GM18867 (cell line): ENCODE measurements around the gene ZFYVE1.
"Not testable (repeated sequence)": the region's sequence is repeated elsewhere in the genome, so short reads cannot be mapped to it uniquely, and the experiment has no call there.

ENCODE experiments used
- ATAC-seq: cut with Tn5 transposase; IDR thresholded peaks from one replicate; pipeline ENCODE4 v1.9.1; 2021; ENCODE audit warnings: mild to moderate bottlenecking, moderate library complexity; ENCODE audit not compliant: unreplicated experiment

The ZFYVE1 gene

GRCh38 chr14:73003681-73004080 is 23.2 kb downstream of the ZFYVE1 start:
- no peak for ATAC-seq

- no peak for ATAC-seq
Measured at GRCh38 chr14:73000073-73000472, 26.8 kb downstream of the ZFYVE1 start.

- ATAC-seq, result no peak
Measured at GRCh38 chr14:72999316-72999715, 27.6 kb downstream of the ZFYVE1 start.

- ATAC-seq, result no peak
Measured at GRCh38 chr14:72998252-72998903, 28.5 kb downstream of the ZFYVE1 start.

- ATAC-seq, result no peak
Measured at GRCh38 chr14:72996916-72997315, 30.0 kb downstream of the ZFYVE1 start.

GRCh38 chr14:72990171-72990570 is 36.7 kb downstream of the ZFYVE1 start:
- ATAC-seq, result no peak

GRCh38 chr14:72986857-72987256 is 40.0 kb downstream of the ZFYVE1 start:
- no peak for ATAC-seq

GRCh38 chr14:72986214-72986613 is 40.7 kb downstream of the ZFYVE1 start:
- ATAC-seq, result no peak

- no peak for ATAC-seq
Measured at GRCh38 chr14:72982146-72982708, 44.7 kb downstream of the ZFYVE1 start.

GRCh38 chr14:72980863-72981262 is 46.0 kb downstream of the ZFYVE1 start:
- ATAC-seq, result no peak

GRCh38 chr14:72978856-72979255 is 48.0 kb downstream of the ZFYVE1 start:
- ATAC-seq, result no peak

GRCh38 chr14:72975770-72976169 is 51.1 kb downstream of the ZFYVE1 start:
- ATAC-seq, result no peak

- ATAC-seq, result no peak
Measured at GRCh38 chr14:72974661-72975060, 52.2 kb downstream of the ZFYVE1 start.

GRCh38 chr14:72970824-72971434 is 56.0 kb downstream of the ZFYVE1 start:
- ATAC-seq, result no peak

GRCh38 chr14:72970058-72970630 is 56.8 kb downstream of the ZFYVE1 start:
- no peak for ATAC-seq

- ATAC-seq, result no peak
Measured at GRCh38 chr14:72968316-72968715, 58.6 kb downstream of the ZFYVE1 start.

GRCh38 chr14:72966038-72966437 is 60.9 kb downstream of the ZFYVE1 start:
- ATAC-seq, result no peak

GRCh38 chr14:72965249-72965648 is 61.7 kb downstream of the ZFYVE1 start:
- ATAC-seq, result no peak

- ATAC-seq, result no peak
Measured at GRCh38 chr14:72962829-72963312, 64.0 kb downstream of the ZFYVE1 start.

GRCh38 chr14:72962336-72962754 is 64.6 kb downstream of the ZFYVE1 start:
- not testable (repeated sequence) for ATAC-seq

GRCh38 chr14:72961579-72962335 is 65.1 kb downstream of the ZFYVE1 start:
- ATAC-seq, result no peak
